GM23338 (cell line): ENCODE results near the gene ATP13A4. TPM values are rescaled to one million over a fixed set of nuclear protein-coding genes. Genes with fewer than 3 reads are reported as not detected.

Source experiments
- ATAC-seq: fragments of 200-7000 bp; cut with Tn5 transposase; 3 replicates; pipeline ENCODE4 v1.9.1; 2020
- DNase-seq: peaks from one replicate; pipeline ENCODE4 v3.0.0-alpha.2; 2015; ENCODE audit warnings: low spot score
- H2AFZ ChIP-seq: fragments of 200-600 bp; sonication (generic); 2 replicates; pipeline ENCODE4 v1.8.0; 2016; ENCODE audit warnings: antibody characterized with exemption, mild to moderate bottlenecking, moderate library complexity
- H3F3A ChIP-seq: fragments of 200-600 bp; sonication (generic); replicated peaks from 2 replicates; pipeline ENCODE4 v1.8.0; 2017; ENCODE audit warnings: antibody characterized with exemption, mixed run types, low read depth
- H3K27ac ChIP-seq: fragments of 200-600 bp; sonication (generic); 2 replicates; pipeline ENCODE4 v1.6.1; 2016; ENCODE audit warnings: low read depth
- H3K27me3 ChIP-seq: fragments of 200-600 bp; sonication (generic); 2 replicates; pipeline ENCODE4 v1.8.0; 2016; ENCODE audit warnings: mild to moderate bottlenecking, mixed run types, moderate library complexity; ENCODE audit not compliant: insufficient read depth
- H3K36me3 ChIP-seq: fragments of 200-600 bp; sonication (generic); 2 replicates; pipeline ENCODE4 v1.8.0; 2016; ENCODE audit warnings: mild to moderate bottlenecking; ENCODE audit not compliant: insufficient read depth
- H3K4me1 ChIP-seq: fragments of 200-600 bp; sonication (generic); 2 replicates; pipeline ENCODE4 v1.8.0; 2016; ENCODE audit warnings: mild to moderate bottlenecking, moderate library complexity; ENCODE audit not compliant: insufficient read depth
- H3K4me2 ChIP-seq: fragments of 200-600 bp; sonication (generic); 2 replicates; pipeline ENCODE4 v1.7.1; 2017; ENCODE audit warnings: mixed run types
- H3K4me3 ChIP-seq: fragments of 200-600 bp; sonication (generic); 2 replicates; pipeline ENCODE4 v1.6.1; 2016; ENCODE audit warnings: mixed run types
- H3K79me2 ChIP-seq: fragments of 200-600 bp; sonication (generic); replicated peaks from 2 replicates; pipeline ENCODE4 v1.8.0; 2017; ENCODE audit warnings: mild to moderate bottlenecking; ENCODE audit not compliant: insufficient read depth
- H3K9me2 ChIP-seq: fragments of 200-600 bp; sonication (generic); 2 replicates; pipeline ENCODE4 v1.8.0; 2017; ENCODE audit not compliant: insufficient read depth
- H4K20me1 ChIP-seq: fragments of 200-600 bp; sonication (generic); replicated peaks from 2 replicates; pipeline ENCODE4 v1.8.0; 2017; ENCODE audit warnings: mild to moderate bottlenecking; ENCODE audit not compliant: insufficient read depth
- H3K27ac Mint-ChIP-seq: 2 replicates; pipeline ENCODE4 v1.8.0; 2020; ENCODE audit warnings: inconsistent platforms, mild to moderate bottlenecking, moderate library complexity, mixed read lengths
- H3K27me3 Mint-ChIP-seq: 3 replicates; pipeline ENCODE4 v1.8.0; 2022; ENCODE audit warnings: low read depth, mild to moderate bottlenecking, moderate library complexity, mixed read lengths, inconsistent platforms; ENCODE audit not compliant: insufficient read depth, poor library complexity
- H3K36me3 Mint-ChIP-seq: 3 replicates; pipeline ENCODE4 v1.8.0; 2021; ENCODE audit warnings: low read depth, mild to moderate bottlenecking, inconsistent platforms, moderate library complexity, mixed read lengths
- H3K4me1 Mint-ChIP-seq: 3 replicates; pipeline ENCODE4 v1.8.0; 2020; ENCODE audit warnings: mild to moderate bottlenecking, inconsistent platforms, mixed read lengths
- H3K4me3 Mint-ChIP-seq: 3 replicates; pipeline ENCODE4 v1.8.0; 2021; ENCODE audit warnings: moderate library complexity, mild to moderate bottlenecking, inconsistent platforms, mixed read lengths
- H3K9me3 Mint-ChIP-seq: 3 replicates; pipeline ENCODE4 v1.8.0; 2020; ENCODE audit warnings: moderate library complexity, mild to moderate bottlenecking, inconsistent platforms, mixed read lengths
- CREB1 ChIP-seq: fragments of 250-450 bp; sonication (Bioruptor Pico); IDR thresholded peaks from 2 replicates; pipeline ENCODE4 v1.5.0; 2020; ENCODE audit warnings: low read depth, mild to moderate bottlenecking, moderate library complexity
- EZH2 ChIP-seq: fragments of 200-600 bp; sonication (generic); IDR thresholded peaks from one replicate; pipeline ENCODE4 v1.8.0; 2017; ENCODE audit warnings: antibody characterized with exemption, mild to moderate bottlenecking, low read depth; ENCODE audit not compliant: unreplicated experiment
- EZH2phosphoT487 ChIP-seq: fragments of 200-600 bp; sonication (generic); IDR thresholded peaks from one replicate; pipeline ENCODE4 v1.8.1; 2018; ENCODE audit warnings: antibody characterized with exemption; ENCODE audit not compliant: unreplicated experiment
- JUNB ChIP-seq: IDR thresholded peaks from one replicate; pipeline ENCODE4 v1.6.1; 2016; ENCODE audit warnings: antibody characterized with exemption; ENCODE audit not compliant: unreplicated experiment
- NANOG ChIP-seq: IDR thresholded peaks from 2 replicates; pipeline ENCODE4 v1.6.1; 2016; ENCODE audit warnings: antibody characterized with exemption, borderline replicate concordance
- POLR2AphosphoS5 ChIP-seq: IDR thresholded peaks from 2 replicates; pipeline ENCODE4 v1.6.1; 2016; ENCODE audit warnings: antibody characterized with exemption, low read depth
- STAT1 ChIP-seq: IDR thresholded peaks from one replicate; pipeline ENCODE4 v1.6.1; 2016; ENCODE audit warnings: antibody characterized with exemption; ENCODE audit not compliant: unreplicated experiment
- ZNF331 ChIP-seq: fragments of 250-450 bp; sonication (Bioruptor Pico); IDR thresholded peaks from 2 replicates; pipeline ENCODE4 v1.5.0; 2020; ENCODE audit warnings: low read depth, mild to moderate bottlenecking, moderate library complexity
- polyA plus RNA-seq: library from polyadenylated mRNA; unstranded; fragments of >200 nt; fragmentation: Nextera tagmentation; extraction: Ambion mirVana; gene quantifications from 2 replicates; pipeline ENCODE4 v1.2.1, GENCODE V29; 2016
- total RNA-seq: library from RNA; depleted of rRNA; stranded (reverse); fragments of >200 nt; shearing (Covaris generic); gene quantifications from 2 replicates; pipeline ENCODE4 v1.2.3, GENCODE V29; 2014
- TF ChIP-seq, protein P1 (sequence below), 2 experiments: fragments of 200-600 bp in 1 of 2; sonication (generic) in 1 of 2; conservative IDR thresholded peaks; 2 replicates each; pipeline versions ENCODE4 v1.5.1 to v1.6.1; 2016 to 2017; ENCODE audit warnings: antibody characterized with exemption in 2 of 2, low read depth in 2 of 2, mild to moderate bottlenecking in 2 of 2, moderate library complexity in 1 of 2
- TF ChIP-seq, protein P2 (sequence below): IDR thresholded peaks from one replicate; pipeline ENCODE4 v1.6.1; 2018; ENCODE audit warnings: antibody characterized with exemption; ENCODE audit not compliant: unreplicated experiment
- TF ChIP-seq, protein P3 (sequence below): fragments of 250-450 bp; sonication (Bioruptor Pico); IDR thresholded peaks from 2 replicates; pipeline ENCODE4 v1.5.0; 2020; ENCODE audit warnings: mild to moderate bottlenecking, moderate library complexity
- TF ChIP-seq, protein P4 (sequence below): IDR thresholded peaks from 2 replicates; pipeline ENCODE4 v1.6.1; 2016; ENCODE audit warnings: antibody characterized with exemption

Gene ATP13A4
- total and polyA plus RNA-seq, 2 experiments from 2014 or later, result not detected

DNA sequence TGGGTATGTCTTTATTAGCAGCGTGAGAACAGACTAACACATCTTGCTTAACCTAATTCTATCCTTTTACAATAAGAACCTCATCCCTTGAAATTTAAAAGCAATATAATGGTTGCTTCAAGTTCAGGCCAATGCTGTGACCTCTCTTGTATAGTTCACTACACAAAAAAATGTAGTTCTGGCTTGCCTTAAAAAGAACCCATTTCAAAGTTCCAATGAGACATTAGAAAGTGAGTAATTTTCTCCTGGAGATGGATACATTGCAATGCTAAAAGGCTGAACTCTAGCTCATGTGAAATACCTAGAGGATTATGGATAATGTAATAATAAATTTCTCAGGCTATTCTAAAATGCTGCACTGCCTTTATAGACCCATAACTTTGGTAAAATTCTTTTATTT is 47.8 kb downstream of the ATP13A4 start:
- no peaks in the 10 kb centered on the region for H3K9me3 Mint-ChIP-seq
- Histone ChIP-seq H3K9me2 (0 out of 2 replicates have a peak, but pooled peaks cover 2% of the 10 kb centered on the region), H3K4me1 (no peaks in the 10 kb centered on the region), H3K27ac (no peak overlapping the region), H2AFZ (no peak overlapping the region), H3K4me2 (no peak overlapping the region), H4K20me1 (no peaks in the 10 kb centered on the region), H3F3A (no peaks in the 10 kb centered on the region), H3K79me2 (no peaks in the 10 kb centered on the region), H3K27me3 (no peaks in the 10 kb centered on the region), H3K36me3 (no peaks in the 10 kb centered on the region), H3K4me3 (no peak overlapping the region)
- H3K4me3 Mint-ChIP-seq, result no peak overlapping the region
- DNase-seq (no peak), ATAC-seq (no peak)
- no peak overlapping the region for H3K27ac Mint-ChIP-seq
- H3K27me3 Mint-ChIP-seq, result no peaks in the 10 kb centered on the region
- TF ChIP-seq NANOG, result no peak
- TF ChIP-seq EZH2, result no peak
- TF ChIP-seq, protein P1, sequence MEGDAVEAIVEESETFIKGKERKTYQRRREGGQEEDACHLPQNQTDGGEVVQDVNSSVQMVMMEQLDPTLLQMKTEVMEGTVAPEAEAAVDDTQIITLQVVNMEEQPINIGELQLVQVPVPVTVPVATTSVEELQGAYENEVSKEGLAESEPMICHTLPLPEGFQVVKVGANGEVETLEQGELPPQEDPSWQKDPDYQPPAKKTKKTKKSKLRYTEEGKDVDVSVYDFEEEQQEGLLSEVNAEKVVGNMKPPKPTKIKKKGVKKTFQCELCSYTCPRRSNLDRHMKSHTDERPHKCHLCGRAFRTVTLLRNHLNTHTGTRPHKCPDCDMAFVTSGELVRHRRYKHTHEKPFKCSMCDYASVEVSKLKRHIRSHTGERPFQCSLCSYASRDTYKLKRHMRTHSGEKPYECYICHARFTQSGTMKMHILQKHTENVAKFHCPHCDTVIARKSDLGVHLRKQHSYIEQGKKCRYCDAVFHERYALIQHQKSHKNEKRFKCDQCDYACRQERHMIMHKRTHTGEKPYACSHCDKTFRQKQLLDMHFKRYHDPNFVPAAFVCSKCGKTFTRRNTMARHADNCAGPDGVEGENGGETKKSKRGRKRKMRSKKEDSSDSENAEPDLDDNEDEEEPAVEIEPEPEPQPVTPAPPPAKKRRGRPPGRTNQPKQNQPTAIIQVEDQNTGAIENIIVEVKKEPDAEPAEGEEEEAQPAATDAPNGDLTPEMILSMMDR (conservative IDR thresholded peaks at IDR 0.05; ENCODE audit: low read depth in 2 of 2), result no peak
- no peak for TF ChIP-seq CREB1
- TF ChIP-seq EZH2phosphoT487, result no peak
- TF ChIP-seq, protein P2, sequence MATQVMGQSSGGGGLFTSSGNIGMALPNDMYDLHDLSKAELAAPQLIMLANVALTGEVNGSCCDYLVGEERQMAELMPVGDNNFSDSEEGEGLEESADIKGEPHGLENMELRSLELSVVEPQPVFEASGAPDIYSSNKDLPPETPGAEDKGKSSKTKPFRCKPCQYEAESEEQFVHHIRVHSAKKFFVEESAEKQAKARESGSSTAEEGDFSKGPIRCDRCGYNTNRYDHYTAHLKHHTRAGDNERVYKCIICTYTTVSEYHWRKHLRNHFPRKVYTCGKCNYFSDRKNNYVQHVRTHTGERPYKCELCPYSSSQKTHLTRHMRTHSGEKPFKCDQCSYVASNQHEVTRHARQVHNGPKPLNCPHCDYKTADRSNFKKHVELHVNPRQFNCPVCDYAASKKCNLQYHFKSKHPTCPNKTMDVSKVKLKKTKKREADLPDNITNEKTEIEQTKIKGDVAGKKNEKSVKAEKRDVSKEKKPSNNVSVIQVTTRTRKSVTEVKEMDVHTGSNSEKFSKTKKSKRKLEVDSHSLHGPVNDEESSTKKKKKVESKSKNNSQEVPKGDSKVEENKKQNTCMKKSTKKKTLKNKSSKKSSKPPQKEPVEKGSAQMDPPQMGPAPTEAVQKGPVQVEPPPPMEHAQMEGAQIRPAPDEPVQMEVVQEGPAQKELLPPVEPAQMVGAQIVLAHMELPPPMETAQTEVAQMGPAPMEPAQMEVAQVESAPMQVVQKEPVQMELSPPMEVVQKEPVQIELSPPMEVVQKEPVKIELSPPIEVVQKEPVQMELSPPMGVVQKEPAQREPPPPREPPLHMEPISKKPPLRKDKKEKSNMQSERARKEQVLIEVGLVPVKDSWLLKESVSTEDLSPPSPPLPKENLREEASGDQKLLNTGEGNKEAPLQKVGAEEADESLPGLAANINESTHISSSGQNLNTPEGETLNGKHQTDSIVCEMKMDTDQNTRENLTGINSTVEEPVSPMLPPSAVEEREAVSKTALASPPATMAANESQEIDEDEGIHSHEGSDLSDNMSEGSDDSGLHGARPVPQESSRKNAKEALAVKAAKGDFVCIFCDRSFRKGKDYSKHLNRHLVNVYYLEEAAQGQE, result no peak
- TF ChIP-seq, protein P3, sequence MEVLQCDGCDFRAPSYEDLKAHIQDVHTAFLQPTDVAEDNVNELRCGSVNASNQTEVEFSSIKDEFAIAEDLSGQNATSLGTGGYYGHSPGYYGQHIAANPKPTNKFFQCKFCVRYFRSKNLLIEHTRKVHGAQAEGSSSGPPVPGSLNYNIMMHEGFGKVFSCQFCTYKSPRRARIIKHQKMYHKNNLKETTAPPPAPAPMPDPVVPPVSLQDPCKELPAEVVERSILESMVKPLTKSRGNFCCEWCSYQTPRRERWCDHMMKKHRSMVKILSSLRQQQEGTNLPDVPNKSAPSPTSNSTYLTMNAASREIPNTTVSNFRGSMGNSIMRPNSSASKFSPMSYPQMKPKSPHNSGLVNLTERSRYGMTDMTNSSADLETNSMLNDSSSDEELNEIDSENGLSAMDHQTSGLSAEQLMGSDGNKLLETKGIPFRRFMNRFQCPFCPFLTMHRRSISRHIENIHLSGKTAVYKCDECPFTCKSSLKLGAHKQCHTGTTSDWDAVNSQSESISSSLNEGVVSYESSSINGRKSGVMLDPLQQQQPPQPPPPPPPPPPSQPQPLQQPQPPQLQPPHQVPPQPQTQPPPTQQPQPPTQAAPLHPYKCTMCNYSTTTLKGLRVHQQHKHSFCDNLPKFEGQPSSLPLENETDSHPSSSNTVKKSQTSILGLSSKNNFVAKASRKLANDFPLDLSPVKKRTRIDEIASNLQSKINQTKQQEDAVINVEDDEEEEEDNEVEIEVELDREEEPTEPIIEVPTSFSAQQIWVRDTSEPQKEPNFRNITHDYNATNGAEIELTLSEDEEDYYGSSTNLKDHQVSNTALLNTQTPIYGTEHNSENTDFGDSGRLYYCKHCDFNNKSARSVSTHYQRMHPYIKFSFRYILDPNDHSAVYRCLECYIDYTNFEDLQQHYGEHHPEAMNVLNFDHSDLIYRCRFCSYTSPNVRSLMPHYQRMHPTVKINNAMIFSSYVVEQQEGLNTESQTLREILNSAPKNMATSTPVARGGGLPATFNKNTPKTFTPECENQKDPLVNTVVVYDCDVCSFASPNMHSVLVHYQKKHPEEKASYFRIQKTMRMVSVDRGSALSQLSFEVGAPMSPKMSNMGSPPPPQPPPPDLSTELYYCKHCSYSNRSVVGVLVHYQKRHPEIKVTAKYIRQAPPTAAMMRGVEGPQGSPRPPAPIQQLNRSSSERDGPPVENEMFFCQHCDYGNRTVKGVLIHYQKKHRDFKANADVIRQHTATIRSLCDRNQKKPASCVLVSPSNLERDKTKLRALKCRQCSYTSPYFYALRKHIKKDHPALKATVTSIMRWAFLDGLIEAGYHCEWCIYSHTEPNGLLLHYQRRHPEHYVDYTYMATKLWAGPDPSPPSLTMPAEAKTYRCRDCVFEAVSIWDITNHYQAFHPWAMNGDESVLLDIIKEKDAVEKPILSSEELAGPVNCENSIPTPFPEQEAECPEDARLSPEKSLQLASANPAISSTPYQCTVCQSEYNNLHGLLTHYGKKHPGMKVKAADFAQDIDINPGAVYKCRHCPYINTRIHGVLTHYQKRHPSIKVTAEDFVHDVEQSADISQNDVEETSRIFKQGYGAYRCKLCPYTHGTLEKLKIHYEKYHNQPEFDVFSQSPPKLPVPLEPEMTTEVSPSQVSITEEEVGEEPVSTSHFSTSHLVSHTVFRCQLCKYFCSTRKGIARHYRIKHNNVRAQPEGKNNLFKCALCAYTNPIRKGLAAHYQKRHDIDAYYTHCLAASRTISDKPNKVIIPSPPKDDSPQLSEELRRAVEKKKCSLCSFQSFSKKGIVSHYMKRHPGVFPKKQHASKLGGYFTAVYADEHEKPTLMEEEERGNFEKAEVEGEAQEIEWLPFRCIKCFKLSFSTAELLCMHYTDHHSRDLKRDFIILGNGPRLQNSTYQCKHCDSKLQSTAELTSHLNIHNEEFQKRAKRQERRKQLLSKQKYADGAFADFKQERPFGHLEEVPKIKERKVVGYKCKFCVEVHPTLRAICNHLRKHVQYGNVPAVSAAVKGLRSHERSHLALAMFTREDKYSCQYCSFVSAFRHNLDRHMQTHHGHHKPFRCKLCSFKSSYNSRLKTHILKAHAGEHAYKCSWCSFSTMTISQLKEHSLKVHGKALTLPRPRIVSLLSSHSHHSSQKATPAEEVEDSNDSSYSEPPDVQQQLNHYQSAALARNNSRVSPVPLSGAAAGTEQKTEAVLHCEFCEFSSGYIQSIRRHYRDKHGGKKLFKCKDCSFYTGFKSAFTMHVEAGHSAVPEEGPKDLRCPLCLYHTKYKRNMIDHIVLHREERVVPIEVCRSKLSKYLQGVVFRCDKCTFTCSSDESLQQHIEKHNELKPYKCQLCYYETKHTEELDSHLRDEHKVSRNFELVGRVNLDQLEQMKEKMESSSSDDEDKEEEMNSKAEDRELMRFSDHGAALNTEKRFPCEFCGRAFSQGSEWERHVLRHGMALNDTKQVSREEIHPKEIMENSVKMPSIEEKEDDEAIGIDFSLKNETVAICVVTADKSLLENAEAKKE (CRISPR knock-in tag), result no peak
- TF ChIP-seq JUNB, result no peak
- TF ChIP-seq STAT1, result no peak
- TF ChIP-seq, protein P4, sequence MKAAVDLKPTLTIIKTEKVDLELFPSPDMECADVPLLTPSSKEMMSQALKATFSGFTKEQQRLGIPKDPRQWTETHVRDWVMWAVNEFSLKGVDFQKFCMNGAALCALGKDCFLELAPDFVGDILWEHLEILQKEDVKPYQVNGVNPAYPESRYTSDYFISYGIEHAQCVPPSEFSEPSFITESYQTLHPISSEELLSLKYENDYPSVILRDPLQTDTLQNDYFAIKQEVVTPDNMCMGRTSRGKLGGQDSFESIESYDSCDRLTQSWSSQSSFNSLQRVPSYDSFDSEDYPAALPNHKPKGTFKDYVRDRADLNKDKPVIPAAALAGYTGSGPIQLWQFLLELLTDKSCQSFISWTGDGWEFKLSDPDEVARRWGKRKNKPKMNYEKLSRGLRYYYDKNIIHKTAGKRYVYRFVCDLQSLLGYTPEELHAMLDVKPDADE, result no peak
- TF ChIP-seq ZNF331 (CRISPR knock-in tag), result no peak
- no peak for TF ChIP-seq POLR2AphosphoS5
- peaks cover 6% of the 10 kb centered on the region; the same call in 2 of the 3 replicates for H3K4me1 Mint-ChIP-seq
- H3K36me3 Mint-ChIP-seq, result no peaks in the 10 kb centered on the region
